ES-I3 (cell line): Measurements from ENCODE around the gene FXYD1.

ENCODE experiments used
- H3K36me3 ChIP-seq: 2 replicates; pipeline ENCODE4 v1.6.1; 2013; ENCODE audit warnings: mild to moderate bottlenecking, low read length, control low read depth, moderate library complexity; ENCODE audit not compliant: insufficient read depth
- H3K4me1 ChIP-seq: 2 replicates; pipeline ENCODE4 v1.6.1; 2013; ENCODE audit warnings: mild to moderate bottlenecking, control low read depth, low read length; ENCODE audit not compliant: insufficient read depth
- H3K9ac ChIP-seq: 2 replicates; pipeline ENCODE4 v1.6.1; 2013; ENCODE audit warnings: low read depth, mild to moderate bottlenecking, low read length, moderate library complexity
- H3K9me3 ChIP-seq: 2 replicates; pipeline ENCODE4 v1.6.1; 2013; ENCODE audit warnings: mild to moderate bottlenecking, low read length, moderate library complexity; ENCODE audit not compliant: control insufficient read depth, insufficient read depth

FXYD1 gene

DNA sequence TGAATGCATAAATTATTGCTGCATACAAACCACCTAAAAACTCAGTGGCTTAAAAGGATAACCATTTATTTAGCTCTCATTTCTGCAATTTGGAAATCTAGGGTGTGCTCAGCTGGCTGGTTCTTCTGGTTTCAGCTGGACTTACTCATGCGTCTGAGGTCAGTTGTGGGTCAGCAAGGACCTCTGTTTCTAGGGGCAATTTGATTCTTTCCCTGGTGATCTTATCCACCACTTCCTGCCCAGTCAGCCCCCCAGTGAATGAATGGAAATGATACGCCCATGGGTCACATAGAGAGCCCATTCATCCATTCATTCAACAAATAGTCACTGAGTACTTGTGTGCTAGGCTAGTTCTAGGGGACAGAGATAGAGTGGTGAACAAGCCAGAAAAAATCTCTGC, 25.8 kb downstream of the FXYD1 start:
- Histone ChIP-seq H3K4me1 (no peaks in the 10 kb centered on the region), H3K9me3 (peaks cover 9% of the 10 kb centered on the region), H3K36me3 (peaks cover 61% of the 10 kb centered on the region), H3K9ac (no peak overlapping the region)

DNA sequence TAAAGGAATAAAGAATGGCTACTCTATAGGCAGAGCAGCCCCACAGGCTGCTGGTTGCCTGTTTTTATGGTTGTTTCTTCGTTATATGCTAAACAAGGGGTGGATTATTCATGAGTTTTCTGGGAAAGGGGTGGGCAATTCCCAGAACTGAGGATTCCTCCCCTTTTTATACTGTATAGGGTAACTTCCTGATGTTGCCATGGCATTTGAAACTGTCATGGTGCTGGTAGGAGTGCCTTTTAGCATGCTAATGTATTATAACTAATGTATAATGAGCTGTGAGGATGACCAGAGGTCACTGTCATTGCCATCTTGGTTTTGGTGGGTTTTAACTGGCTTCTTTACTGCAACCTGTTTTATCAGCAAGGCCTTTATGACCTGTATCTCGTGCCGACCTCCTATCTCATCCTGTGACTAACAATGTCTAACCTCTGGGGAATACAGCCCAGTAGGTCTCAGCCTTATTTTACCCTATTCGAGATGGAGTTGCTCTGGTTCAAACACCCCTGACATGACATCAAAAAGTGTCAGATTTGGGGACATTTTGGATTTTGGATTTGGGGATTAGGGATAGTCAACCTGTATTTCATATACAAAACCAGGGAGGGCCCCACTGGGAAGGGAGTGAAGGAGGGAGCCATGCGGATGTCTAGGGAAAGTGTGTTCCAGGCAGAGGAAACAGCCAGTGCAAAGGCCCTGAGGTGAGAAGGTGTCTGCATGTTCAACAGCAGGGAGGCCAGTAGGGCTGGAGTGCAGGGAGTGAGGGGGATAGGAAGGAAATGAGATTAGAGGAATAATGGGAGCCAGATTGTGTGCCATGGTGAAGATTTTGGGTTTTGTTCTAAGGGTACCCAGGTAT, 26.8 kb downstream of the FXYD1 start:
- Histone ChIP-seq H3K9ac (no peak overlapping the region), H3K4me1 (no peaks in the 10 kb centered on the region), H3K9me3 (peaks cover 9% of the 10 kb centered on the region), H3K36me3 (peaks cover 62% of the 10 kb centered on the region)

DNA sequence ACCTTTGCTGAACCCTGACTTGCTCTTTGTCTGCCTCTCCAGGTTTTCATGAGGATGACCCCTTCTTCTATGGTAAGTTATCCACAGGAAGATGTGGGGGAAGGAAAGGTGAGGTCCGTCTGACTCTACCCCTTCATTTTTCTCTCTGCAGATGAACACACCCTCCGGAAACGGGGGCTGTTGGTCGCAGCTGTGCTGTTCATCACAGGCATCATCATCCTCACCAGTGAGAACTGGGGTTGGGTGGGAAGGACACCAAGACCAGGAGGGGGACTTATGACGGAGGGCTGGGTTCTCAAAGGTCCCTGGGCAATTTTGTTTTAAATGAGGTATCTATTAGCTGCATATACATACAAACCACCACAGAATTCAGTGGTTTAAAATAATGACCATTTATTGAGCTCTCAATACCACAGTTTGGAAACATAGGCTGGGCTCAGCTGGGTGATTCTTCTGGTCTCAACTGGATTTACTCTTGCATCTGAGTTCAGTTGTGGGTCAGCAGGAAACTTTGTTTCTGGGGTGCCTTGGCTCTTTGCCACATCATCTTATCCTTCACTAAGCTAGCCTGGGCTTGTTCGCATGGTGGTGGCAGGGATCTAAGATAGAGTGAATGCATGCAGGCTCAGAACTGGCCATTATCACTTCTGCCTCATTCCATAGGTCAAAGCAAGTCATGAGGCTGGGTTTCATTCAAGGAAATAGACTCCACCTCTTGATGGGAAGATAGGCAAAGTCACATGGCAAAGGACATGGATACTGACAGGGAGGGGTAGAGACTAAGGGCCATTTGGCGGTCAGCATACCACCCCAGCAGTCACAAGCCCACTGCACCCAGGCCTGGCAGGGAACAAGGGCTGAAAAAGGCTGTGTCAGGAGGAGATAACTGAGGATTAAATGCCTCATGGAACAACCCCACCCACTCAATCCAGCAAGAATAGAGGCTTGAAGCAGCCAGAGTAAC, 27.8 kb downstream of the FXYD1 start:
- peaks cover 60% of the 10 kb centered on the region for H3K36me3 ChIP-seq
- H3K9me3 ChIP-seq: peaks cover 9% of the 10 kb centered on the region
- no peaks in the 10 kb centered on the region for H3K4me1 ChIP-seq
- no peak overlapping the region for H3K9ac ChIP-seq

DNA sequence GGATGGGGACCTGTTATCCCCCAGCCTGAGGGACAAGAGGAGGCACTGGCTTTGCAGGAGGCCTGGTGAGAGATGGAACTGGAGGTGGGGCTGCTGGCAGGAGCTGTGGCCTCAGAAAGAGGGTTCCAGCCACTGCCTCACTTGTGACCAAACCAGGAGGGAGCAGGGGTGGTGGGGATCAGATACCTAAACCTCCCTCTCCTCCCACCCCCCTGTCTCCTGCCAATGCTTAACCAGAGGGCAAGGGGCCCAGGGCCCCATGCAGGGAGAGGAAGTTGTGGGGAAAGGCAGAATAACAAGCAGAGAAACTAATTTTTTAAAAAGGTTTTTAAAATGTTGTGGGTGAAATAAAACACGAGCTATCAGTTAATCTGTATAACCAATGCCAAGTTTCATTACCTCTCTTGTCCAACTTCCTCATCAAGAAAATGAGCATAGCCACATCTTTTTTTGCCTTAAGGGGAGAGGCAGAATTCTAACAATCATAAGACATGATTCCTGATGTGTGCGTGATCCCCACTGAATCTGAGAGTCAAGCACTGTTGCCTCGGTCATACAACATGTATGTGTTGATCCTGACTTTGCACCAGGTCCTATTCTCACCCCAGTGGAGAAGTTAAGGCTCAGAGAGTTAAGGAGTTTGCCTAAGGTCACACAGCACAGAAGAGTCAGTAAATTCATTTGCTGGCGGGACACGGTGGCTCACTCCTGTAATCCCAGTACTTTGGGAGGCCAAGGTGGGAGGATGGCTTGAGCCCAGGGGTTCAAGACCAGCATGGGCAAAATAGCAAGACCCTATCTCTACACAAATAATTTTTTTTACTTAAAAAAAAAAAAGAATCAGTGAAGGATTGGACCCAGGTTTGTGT, 28.9 kb downstream of the FXYD1 start:
- peaks cover 9% of the 10 kb centered on the region for H3K9me3 ChIP-seq
- H3K4me1 ChIP-seq: no peaks in the 10 kb centered on the region
- no peak overlapping the region for H3K9ac ChIP-seq
- peaks cover 49% of the 10 kb centered on the region for H3K36me3 ChIP-seq

DNA sequence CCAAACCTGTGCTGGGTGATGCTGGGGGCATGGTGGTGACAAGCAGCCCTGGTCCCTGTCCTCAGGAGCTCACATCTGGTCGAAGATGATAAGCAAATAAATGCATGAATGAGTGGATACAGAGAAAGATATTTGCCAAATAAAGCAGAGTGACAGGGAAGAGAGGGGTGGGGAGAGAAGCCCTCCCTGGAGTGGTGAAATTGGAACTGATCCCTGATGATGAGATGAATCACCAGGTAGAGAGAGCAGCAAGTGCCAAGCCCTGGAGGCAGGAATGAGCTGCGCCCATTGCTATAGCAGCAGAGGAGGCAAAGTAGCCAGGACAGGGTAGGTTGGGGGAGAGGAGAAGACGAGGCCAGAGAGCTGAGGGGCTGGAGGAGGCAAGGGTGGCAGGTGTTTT, 29.6 kb downstream of the FXYD1 start:
- H3K9me3 ChIP-seq: peaks cover 12% of the 10 kb centered on the region
- H3K4me1 ChIP-seq: no peaks in the 10 kb centered on the region
- H3K36me3 ChIP-seq: peaks cover 43% of the 10 kb centered on the region
- H3K9ac ChIP-seq: no peak overlapping the region

DNA sequence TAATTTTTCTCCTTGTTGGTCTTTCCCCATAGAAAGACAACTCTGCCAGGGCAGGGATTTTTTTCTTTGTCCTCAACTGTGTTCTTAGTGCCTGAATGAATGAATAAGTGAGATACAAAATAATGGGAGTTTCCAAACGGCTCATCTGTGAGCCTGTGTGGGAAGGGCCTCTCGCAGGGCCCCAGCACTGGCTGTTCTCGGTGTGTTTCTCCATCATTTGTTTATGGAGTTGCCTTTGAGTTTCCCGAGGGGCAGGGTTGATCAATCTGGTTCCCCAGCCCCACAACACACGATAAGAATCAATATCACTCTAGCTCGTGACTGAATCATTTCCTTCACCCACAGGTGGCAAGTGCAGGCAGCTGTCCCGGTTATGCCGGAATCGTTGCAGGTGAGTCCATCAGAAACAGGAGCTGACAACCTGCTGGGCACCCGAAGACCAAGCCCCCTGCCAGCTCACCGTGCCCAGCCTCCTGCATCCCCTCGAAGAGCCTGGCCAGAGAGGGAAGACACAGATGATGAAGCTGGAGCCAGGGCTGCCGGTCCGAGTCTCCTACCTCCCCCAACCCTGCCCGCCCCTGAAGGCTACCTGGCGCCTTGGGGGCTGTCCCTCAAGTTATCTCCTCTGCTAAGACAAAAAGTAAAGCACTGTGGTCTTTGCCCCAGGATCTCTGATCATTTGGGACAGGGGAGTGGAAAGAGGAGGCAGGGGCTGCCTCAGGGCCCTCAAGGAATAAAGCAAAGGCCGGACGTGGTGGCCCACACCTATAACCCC, 30.8 kb downstream of the FXYD1 start:
- H3K9ac ChIP-seq: no peak overlapping the region

DNA sequence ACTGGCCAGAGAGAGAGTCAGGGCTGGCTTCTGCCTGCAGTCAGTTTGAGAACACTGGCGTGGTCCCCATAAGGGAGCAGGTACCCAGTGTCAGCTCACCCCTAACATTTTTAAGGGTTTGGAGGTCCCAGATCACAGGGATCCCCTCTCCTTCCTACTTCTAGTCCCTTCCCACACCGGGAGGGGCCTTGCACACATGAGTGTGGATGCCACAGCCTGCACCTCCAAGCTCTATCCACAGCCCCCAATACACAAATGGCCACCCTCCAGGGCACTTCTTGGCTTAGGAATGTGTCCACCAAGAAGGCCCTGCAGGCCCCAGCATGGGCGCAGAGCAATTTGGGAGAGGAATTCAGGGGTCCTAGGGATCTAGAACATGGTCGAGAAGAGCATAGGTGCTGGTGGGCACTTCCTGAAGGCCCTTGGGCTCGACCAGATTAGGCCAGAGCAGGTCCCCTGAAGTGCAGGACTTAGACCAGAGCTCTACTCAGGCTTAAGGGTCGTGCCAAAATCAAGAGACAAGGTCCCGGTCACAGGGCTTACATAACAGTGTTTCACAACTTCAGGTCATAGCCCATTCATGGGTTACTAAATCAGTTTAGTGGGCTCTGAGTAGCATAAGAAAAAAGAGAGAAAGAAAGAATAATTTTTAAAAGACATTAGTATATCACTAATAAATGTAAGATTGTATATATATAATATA, 31.9 kb downstream of the FXYD1 start:
- Histone ChIP-seq H3K9ac (no peak overlapping the region), H3K4me1 (no peaks in the 10 kb centered on the region), H3K9me3 (peaks cover 7% of the 10 kb centered on the region), H3K36me3 (peaks cover 20% of the 10 kb centered on the region)

More for the DNA sequence above, 30.8 kb downstream of the FXYD1 start:
- Histone ChIP-seq H3K9me3 (peaks cover 7% of the 10 kb centered on the region), H3K4me1 (no peaks in the 10 kb centered on the region), H3K36me3 (peaks cover 31% of the 10 kb centered on the region)

DNA sequence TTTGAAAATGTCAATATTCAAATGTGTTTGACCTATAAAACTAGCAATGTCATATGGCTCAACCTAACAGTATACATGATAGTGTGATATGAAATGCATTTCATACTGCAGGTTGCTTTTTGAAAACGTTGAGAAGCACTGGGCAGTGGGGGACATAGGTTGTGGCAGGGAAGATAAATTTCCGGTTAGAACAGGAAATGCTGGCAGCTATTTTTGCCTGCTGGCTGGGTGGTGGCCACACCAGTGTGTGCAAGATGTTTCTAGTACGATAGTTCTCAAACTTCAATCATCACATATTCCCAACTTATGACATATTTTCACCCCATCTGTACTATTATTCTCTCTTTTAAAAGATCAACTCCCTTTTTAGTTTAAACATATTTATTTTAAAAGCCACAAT, 33.1 kb downstream of the FXYD1 start:
- peaks cover 9% of the 10 kb centered on the region for H3K36me3 ChIP-seq
- no peak overlapping the region for H3K9ac ChIP-seq

DNA sequence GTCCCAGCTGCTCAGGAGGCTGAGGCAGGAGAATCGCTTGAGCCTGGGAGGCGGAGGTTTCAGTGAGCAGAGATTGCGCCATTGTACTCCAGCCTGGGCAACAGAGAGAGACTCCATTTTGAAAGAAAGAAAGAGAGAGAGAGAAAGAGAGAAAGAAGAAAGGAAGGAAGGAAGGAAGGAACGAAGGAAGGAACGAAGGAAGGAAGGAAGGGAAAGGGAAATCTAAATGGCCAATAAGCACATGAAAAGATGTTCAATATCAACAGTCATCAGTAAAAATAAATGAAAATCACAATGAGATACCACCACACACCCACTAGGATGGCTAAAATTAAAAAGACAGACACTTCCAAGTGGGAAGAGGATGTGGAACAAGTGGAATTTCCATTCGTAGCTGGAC, 35.6 kb downstream of the FXYD1 start:
- Histone ChIP-seq H3K9ac (no peak overlapping the region), H3K4me1 (peaks cover 4% of the 10 kb centered on the region; the same call in 1 of the 2 replicates), H3K9me3 (peaks cover 11% of the 10 kb centered on the region), H3K36me3 (peaks cover 7% of the 10 kb centered on the region)

More for the DNA sequence above, 33.1 kb downstream of the FXYD1 start:
- Histone ChIP-seq H3K4me1 (peaks cover 4% of the 10 kb centered on the region; the same call in 1 of the 2 replicates), H3K9me3 (peaks cover 3% of the 10 kb centered on the region; the same call in 1 of the 2 replicates)

DNA sequence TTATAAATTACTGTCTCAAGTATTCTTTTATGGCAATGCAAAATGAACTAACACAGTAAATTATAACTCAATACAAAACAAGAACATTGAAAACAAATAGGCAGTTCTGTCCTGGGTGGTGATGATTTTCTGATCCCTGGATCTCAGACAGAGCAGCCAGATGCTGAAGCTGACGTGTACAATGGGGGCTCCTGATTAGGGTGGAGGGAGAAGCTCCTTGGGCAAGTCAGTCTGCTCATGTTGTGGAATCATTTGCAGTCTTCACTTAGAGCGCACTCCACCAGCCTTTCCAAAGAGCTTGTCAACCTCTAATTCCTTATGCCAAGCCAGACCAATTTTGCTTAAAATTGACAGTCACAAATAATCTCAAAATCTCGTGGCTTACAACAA, 37.6 kb downstream of the FXYD1 start:
- peaks cover 4% of the 10 kb centered on the region; the same call in 1 of the 2 replicates for H3K4me1 ChIP-seq
- H3K9me3 ChIP-seq: peaks cover 11% of the 10 kb centered on the region
- H3K36me3 ChIP-seq: no peaks in the 10 kb centered on the region; the same call in 1 of the 2 replicates
- no peak overlapping the region for H3K9ac ChIP-seq

DNA sequence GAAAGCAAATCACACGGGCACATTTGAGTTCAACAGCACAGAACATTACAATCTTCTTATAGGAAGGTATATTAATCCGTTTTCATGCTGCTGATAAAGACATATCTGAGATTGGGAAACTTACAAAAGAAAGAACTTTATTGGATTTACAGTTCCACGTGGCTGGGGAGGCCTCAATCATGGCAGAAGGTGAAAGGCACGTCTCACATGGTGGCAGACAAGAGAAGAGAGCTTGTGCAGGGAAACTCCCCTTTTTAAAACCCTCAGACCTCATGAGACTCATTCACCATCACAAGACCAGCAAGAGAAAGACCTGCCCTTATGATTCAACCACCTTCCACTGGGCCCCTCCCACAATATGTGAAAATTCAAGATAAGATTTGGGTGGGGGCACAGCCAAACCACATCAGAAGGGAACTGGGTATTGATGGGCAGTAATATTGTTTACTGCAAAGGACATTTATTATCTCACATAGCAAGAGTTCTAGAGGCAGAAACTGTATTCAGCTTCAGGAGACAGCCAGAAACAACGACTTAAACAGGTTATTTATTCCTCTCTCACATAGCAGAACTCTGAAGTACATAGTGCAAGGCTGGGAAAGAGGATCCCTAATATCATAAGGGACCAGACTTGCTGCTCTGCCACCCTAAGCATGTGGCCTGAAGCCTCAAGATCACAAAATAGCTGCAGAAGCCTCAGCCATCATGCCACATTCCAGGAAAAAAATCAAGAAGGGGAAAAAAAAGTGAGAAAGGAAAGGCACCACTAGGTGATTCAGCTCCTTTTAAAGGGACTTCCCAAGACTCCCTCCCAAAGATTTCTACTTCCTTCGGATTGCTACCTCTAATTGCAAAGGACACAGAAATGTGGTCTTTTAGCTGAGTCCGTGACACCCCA, 39.0 kb downstream of the FXYD1 start:
- no peak overlapping the region for H3K9ac ChIP-seq
- H3K36me3 ChIP-seq: no peaks in the 10 kb centered on the region; the same call in 1 of the 2 replicates
- peaks cover 4% of the 10 kb centered on the region; the same call in 1 of the 2 replicates for H3K4me1 ChIP-seq
- peaks cover 9% of the 10 kb centered on the region for H3K9me3 ChIP-seq

DNA sequence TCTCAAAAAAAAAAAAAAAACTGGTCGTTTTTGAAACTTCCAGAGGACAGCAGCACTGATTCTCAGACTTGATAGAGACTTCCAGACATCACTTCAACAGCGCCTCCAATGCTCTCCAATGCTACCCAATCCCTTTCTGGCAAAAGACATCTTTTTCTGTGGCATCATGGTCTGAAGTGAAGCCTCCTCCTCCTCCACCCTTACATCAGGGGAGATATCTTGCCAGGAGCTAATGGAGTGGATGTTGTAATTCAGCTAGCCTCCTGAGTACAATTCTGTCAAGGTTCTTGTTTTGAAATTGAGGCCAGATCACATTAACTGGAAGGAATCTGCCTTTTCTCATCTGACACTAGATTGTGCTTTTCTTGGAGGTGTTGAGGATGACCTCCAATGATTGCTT, 40.1 kb downstream of the FXYD1 start:
- Histone ChIP-seq H3K4me1 (peaks cover 4% of the 10 kb centered on the region; the same call in 1 of the 2 replicates), H3K9me3 (peaks cover 8% of the 10 kb centered on the region; the same call in 1 of the 2 replicates), H3K9ac (no peak overlapping the region), H3K36me3 (no peaks in the 10 kb centered on the region; the same call in 1 of the 2 replicates)
